GM12874 (cell line): ENCODE data around the gene TTBK2.

Source experiments
- CTCF ChIP-seq: IDR thresholded peaks from 2 replicates; pipeline ENCODE4 v1.5.1; 2011; ENCODE audit warnings: low read depth, mild to moderate bottlenecking, control low read depth, low read length, moderate library complexity; ENCODE audit not compliant: insufficient read depth

TTBK2 gene

GRCh38 chr15:42863572-42864239, 56.9 kb downstream of the TTBK2 start:
- no peak for TF ChIP-seq CTCF

- no peak for TF ChIP-seq CTCF
Observed at GRCh38 chr15:42858999-42859789, 61.4 kb downstream of the TTBK2 start.

GRCh38 chr15:42858540-42858939, 62.0 kb downstream of the TTBK2 start:
- TF ChIP-seq CTCF: no peak

GRCh38 chr15:42854576-42854975, 66.0 kb downstream of the TTBK2 start:
- no peak for TF ChIP-seq CTCF

- TF ChIP-seq CTCF: no peak
Observed at GRCh38 chr15:42849836-42850235, 70.7 kb downstream of the TTBK2 start.

- no peak for TF ChIP-seq CTCF
Observed at GRCh38 chr15:42848846-42849245, 71.7 kb downstream of the TTBK2 start.

- no peak for TF ChIP-seq CTCF
Observed at GRCh38 chr15:42846647-42847046, 73.9 kb downstream of the TTBK2 start.
